OCI-LY1 (cell line): ENCODE data around the gene GABBR2.

ENCODE experiments used
- H2AFZ ChIP-seq: fragments of 200-600 bp; sonication (generic), shearing (Covaris generic); 2 replicates; pipeline ENCODE4 v1.6.0; 2014; ENCODE audit warnings: antibody characterized with exemption, mild to moderate bottlenecking, low read length
- H3F3A ChIP-seq: fragments of 200-600 bp; sonication (generic), shearing (Covaris generic); 2 replicates; pipeline ENCODE4 v1.6.0; 2014; ENCODE audit warnings: mild to moderate bottlenecking, antibody characterized with exemption, low read length, moderate library complexity; ENCODE audit not compliant: insufficient read depth
- H3K27ac ChIP-seq: fragments of 200-600 bp; sonication (generic); 2 replicates; pipeline ENCODE4 v1.5.1; 2014; ENCODE audit warnings: low read length, mixed run types, mild to moderate bottlenecking, low read depth; ENCODE audit not compliant: poor library complexity, severe bottlenecking
- H3K27me3 ChIP-seq: fragments of 200-600 bp; sonication (generic); 2 replicates; pipeline ENCODE4 v1.6.0; 2014; ENCODE audit warnings: antibody characterized with exemption, mild to moderate bottlenecking, low read length, moderate library complexity; ENCODE audit not compliant: insufficient read depth
- H3K36me3 ChIP-seq: fragments of 200-600 bp; sonication (generic); 2 replicates; pipeline ENCODE4 v1.6.1; 2014; ENCODE audit warnings: mild to moderate bottlenecking, antibody characterized with exemption, low read length, moderate library complexity, mixed read lengths; ENCODE audit not compliant: insufficient read depth
- H3K4me1 ChIP-seq: fragments of 200-600 bp; sonication (generic); 2 replicates; pipeline ENCODE4 v1.5.1; 2014; ENCODE audit warnings: mild to moderate bottlenecking, low read length, moderate library complexity; ENCODE audit not compliant: insufficient read depth, severe bottlenecking
- H3K4me2 ChIP-seq: fragments of 200-600 bp; sonication (generic), shearing (Covaris generic); 2 replicates; pipeline ENCODE4 v1.6.1; 2014; ENCODE audit warnings: low read length
- H3K4me3 ChIP-seq: fragments of 200-600 bp; sonication (generic); 2 replicates; pipeline ENCODE4 v1.5.1; 2014; ENCODE audit warnings: low read length, low read depth, mild to moderate bottlenecking, mixed read lengths; ENCODE audit not compliant: poor library complexity, severe bottlenecking
- H3K79me2 ChIP-seq: fragments of 200-600 bp; shearing (Covaris generic); 2 replicates; pipeline ENCODE4 v1.6.1; 2016; ENCODE audit warnings: mixed run types, low read length, mixed read lengths; ENCODE audit not compliant: insufficient read depth
- H3K9ac ChIP-seq: fragments of 200-600 bp; sonication (generic), shearing (Covaris generic); 2 replicates; pipeline ENCODE4 v1.6.1; 2014; ENCODE audit warnings: mild to moderate bottlenecking, low read length, mixed read lengths
- H3K9me2 ChIP-seq: fragments of 200-600 bp; sonication (generic), shearing (Covaris generic); 2 replicates; pipeline ENCODE4 v1.6.1; 2014; ENCODE audit warnings: low read depth, mild to moderate bottlenecking, low read length, mixed read lengths
- H3K9me3 ChIP-seq: fragments of 200-600 bp; shearing (Covaris generic); 2 replicates; pipeline ENCODE4 v1.6.1; 2014; ENCODE audit warnings: low read length, mixed read lengths
- H4K20me1 ChIP-seq: fragments of 200-600 bp; sonication (generic), shearing (Covaris generic); 2 replicates; pipeline ENCODE4 v1.6.0; 2016; ENCODE audit warnings: mild to moderate bottlenecking, low read length; ENCODE audit not compliant: insufficient read depth
- CTCF ChIP-seq: fragments of 200-600 bp; sonication (generic), shearing (Covaris generic); IDR thresholded peaks from 2 replicates; pipeline ENCODE4 v1.5.1; 2017; ENCODE audit warnings: mild to moderate bottlenecking, antibody characterized with exemption, low read length, moderate library complexity, mixed read lengths
- EZH2 ChIP-seq: fragments of 200-600 bp; sonication (generic), shearing (Covaris generic); IDR thresholded peaks from 2 replicates; pipeline ENCODE4 v1.8.0; 2017; ENCODE audit warnings: borderline replicate concordance, mixed run types, mild to moderate bottlenecking, antibody characterized with exemption, low read length, moderate library complexity, mixed read lengths

GABBR2 gene

GRCh38 chr9:98644011-98644410, 64.7 kb downstream of the GABBR2 start:
- TF ChIP-seq EZH2: no peak
- no peak for TF ChIP-seq CTCF
- Histone ChIP-seq H3K79me2 (no peaks in the 10 kb centered on the region), H3F3A (no peaks in the 10 kb centered on the region), H2AFZ (no peak overlapping the region), H3K9ac (no peak overlapping the region), H3K27ac (no peak overlapping the region), H3K36me3 (no peaks in the 10 kb centered on the region), H3K9me2 (no peaks in the 10 kb centered on the region), H3K4me3 (no peak overlapping the region), H3K27me3 (peaks cover 4% of the 10 kb centered on the region; the same call in 1 of the 2 replicates), H3K9me3 (no peaks in the 10 kb centered on the region), H4K20me1 (no peaks in the 10 kb centered on the region), H3K4me1 (no peaks in the 10 kb centered on the region), H3K4me2 (no peak overlapping the region)

GRCh38 chr9:98642661-98643312, 65.9 kb downstream of the GABBR2 start:
- Histone ChIP-seq H3K27ac (no peak overlapping the region), H3K27me3 (peaks cover 4% of the 10 kb centered on the region; the same call in 1 of the 2 replicates), H3K9me3 (no peaks in the 10 kb centered on the region), H4K20me1 (no peaks in the 10 kb centered on the region), H2AFZ (no peak overlapping the region), H3K36me3 (no peaks in the 10 kb centered on the region), H3K4me3 (no peak overlapping the region), H3K9me2 (no peaks in the 10 kb centered on the region), H3K79me2 (no peaks in the 10 kb centered on the region), H3K4me1 (no peaks in the 10 kb centered on the region), H3K9ac (no peak overlapping the region), H3K4me2 (no peak overlapping the region), H3F3A (no peaks in the 10 kb centered on the region)
- no peak for TF ChIP-seq EZH2
- TF ChIP-seq CTCF: no peak

GRCh38 chr9:98641695-98642094, 67.0 kb downstream of the GABBR2 start:
- Histone ChIP-seq H3K79me2 (no peaks in the 10 kb centered on the region), H3K27me3 (peaks cover 4% of the 10 kb centered on the region; the same call in 1 of the 2 replicates), H3K9me2 (no peaks in the 10 kb centered on the region), H3K27ac (no peak overlapping the region), H3K9ac (no peak overlapping the region), H3K4me3 (no peak overlapping the region), H3K9me3 (no peaks in the 10 kb centered on the region), H2AFZ (no peak overlapping the region), H4K20me1 (no peaks in the 10 kb centered on the region), H3K36me3 (no peaks in the 10 kb centered on the region), H3K4me2 (no peak overlapping the region), H3F3A (no peaks in the 10 kb centered on the region), H3K4me1 (no peaks in the 10 kb centered on the region)
- TF ChIP-seq CTCF (no peak), EZH2 (no peak)
